ENCODE measurements around the gene CCSER2. TPM values are rescaled to one million over a fixed set of nuclear protein-coding genes. Genes with fewer than 3 reads are reported as not detected.

The CCSER2 gene
- total RNA-seq, 1 donor, result 113 TPM

- no peaks in the 10 kb centered on the region for H3K9me3 ChIP-seq (ENCODE audit: low read depth, low read length)
- peaks cover 11% of the 10 kb centered on the region for H3K27me3 ChIP-seq (ENCODE audit: insufficient read depth, low read length)
- no peak overlapping the region for H3K4me3 ChIP-seq (ENCODE audit: low read length)
Observed at GRCh38 chr10:84538036-84538435, 209.6 kb downstream of the CCSER2 start.

GRCh38 chr10:84539216-84539615 is 210.8 kb downstream of the CCSER2 start:
- Histone ChIP-seq H3K9me3 (ENCODE audit: low read depth, low read length) (no peaks in the 10 kb centered on the region), H3K27me3 (ENCODE audit: insufficient read depth, low read length) (peaks cover 11% of the 10 kb centered on the region), H3K4me1 (ENCODE audit: insufficient read depth, low read length) (no peaks in the 10 kb centered on the region), H3K4me3 (ENCODE audit: low read length) (no peak overlapping the region)

More at GRCh38 chr10:84538036-84538435, 209.6 kb downstream of the CCSER2 start:
- no peaks in the 10 kb centered on the region for H3K4me1 ChIP-seq (ENCODE audit: insufficient read depth, low read length)

DNA sequence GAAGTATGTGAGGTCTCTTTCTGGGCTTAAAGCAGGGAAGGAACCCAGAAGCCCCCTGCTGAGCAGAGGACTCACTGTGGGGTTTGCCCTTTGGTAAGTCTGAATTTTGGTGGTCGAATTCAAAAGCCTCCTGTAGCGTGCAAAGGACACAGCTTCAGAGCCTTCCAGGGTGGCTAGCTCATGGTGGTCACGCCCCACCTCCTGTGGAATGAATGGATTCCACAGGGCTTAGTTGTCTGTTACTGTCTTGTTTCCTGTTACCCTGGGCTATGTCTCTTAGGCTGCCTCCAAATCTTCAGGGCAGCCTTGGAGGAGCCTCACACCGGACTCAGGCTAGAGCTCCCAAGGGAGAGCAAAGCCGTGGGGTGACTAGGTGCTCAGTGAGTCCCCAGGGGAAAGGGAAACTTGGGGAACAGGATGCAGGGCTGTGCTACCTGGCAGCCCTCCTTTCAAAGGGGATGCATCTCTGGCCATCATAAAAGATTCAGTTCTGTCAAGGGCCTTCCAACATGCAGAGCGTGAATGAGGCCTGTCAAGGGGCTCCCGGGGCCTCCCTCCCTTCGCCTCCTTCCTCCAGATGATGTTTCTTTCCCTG is 211.7 kb downstream of the CCSER2 start:
- no peak overlapping the region for H3K4me3 ChIP-seq (ENCODE audit: low read length)

GRCh38 chr10:84540617-84541288 is 212.4 kb downstream of the CCSER2 start:
- no peak overlapping the region for H3K4me3 ChIP-seq (ENCODE audit: low read length)
- H3K4me1 ChIP-seq (ENCODE audit: insufficient read depth, low read length), result no peaks in the 10 kb centered on the region
- no peaks in the 10 kb centered on the region for H3K9me3 ChIP-seq (ENCODE audit: low read depth, low read length)
- peaks cover 11% of the 10 kb centered on the region for H3K27me3 ChIP-seq (ENCODE audit: insufficient read depth, low read length)

More for the DNA sequence above, 211.7 kb downstream of the CCSER2 start:
- Histone ChIP-seq H3K9me3 (ENCODE audit: low read depth, low read length) (no peaks in the 10 kb centered on the region), H3K27me3 (ENCODE audit: insufficient read depth, low read length) (peaks cover 11% of the 10 kb centered on the region), H3K4me1 (ENCODE audit: insufficient read depth, low read length) (no peaks in the 10 kb centered on the region)

GRCh38 chr10:84541289-84541637 is 212.9 kb downstream of the CCSER2 start:
- Histone ChIP-seq H3K4me3 (ENCODE audit: low read length) (no peak overlapping the region), H3K9me3 (ENCODE audit: low read depth, low read length) (no peaks in the 10 kb centered on the region), H3K27me3 (ENCODE audit: insufficient read depth, low read length) (peaks cover 11% of the 10 kb centered on the region), H3K4me1 (ENCODE audit: insufficient read depth, low read length) (no peaks in the 10 kb centered on the region)

DNA sequence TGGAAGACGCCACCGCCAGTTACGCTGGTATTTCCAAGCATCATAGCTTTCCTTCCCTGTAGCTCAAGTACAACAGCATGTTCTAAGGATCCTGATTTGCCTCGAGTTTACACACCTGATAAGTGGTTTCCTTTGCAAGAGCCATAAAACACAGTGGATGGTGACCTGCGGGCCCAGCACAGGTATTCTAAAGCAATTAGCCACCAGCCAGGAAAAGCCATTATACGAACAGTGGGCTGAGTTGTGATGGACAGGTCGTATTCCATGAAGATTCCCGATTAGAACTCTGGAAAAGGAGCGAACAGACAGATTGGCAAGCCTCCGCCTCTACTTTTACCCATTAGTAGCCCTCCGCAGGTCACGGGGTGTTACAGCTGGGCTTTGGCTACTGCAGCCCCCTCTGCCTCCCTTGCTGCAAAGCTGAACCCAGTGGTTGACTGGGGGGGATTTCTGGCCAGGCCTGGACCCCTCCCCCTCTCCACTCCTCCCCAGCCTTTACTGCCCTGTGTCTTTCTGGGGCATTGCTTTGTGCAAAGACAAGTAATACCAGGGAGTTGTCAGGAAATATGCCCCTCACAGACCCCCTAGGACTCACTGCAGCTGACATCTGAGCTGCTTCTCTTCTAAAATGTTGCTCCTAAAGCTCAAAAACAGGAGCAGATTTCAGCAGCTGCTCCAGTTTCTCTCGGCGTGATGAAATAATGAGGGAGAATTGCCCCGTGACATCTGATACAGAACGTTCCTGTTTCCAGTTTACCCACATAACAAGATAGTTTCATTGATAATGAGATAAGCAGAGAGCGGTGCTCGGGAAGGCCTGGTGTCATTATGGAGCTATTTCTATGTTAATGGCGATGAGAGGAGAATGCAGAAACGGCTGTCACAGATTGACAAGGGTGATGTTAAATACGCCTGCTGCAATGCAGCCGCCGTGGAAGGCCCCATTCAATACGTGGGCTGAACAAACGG is 214.4 kb downstream of the CCSER2 start:
- H3K27me3 ChIP-seq (ENCODE audit: insufficient read depth, low read length), result peaks cover 11% of the 10 kb centered on the region
- H3K4me3 ChIP-seq (ENCODE audit: low read length), result no peak overlapping the region
- no peaks in the 10 kb centered on the region for H3K9me3 ChIP-seq (ENCODE audit: low read depth, low read length)
- H3K4me1 ChIP-seq (ENCODE audit: insufficient read depth, low read length), result no peaks in the 10 kb centered on the region

- peaks cover 11% of the 10 kb centered on the region for H3K27me3 ChIP-seq (ENCODE audit: insufficient read depth, low read length)
- H3K4me3 ChIP-seq (ENCODE audit: low read length), result no peak overlapping the region
- H3K9me3 ChIP-seq (ENCODE audit: low read depth, low read length), result no peaks in the 10 kb centered on the region
- H3K4me1 ChIP-seq (ENCODE audit: insufficient read depth, low read length), result no peaks in the 10 kb centered on the region
Observed at GRCh38 chr10:84543948-84544347, 215.6 kb downstream of the CCSER2 start.

GRCh38 chr10:84545651-84546050 is 217.3 kb downstream of the CCSER2 start:
- Histone ChIP-seq H3K27me3 (ENCODE audit: insufficient read depth, low read length) (peaks cover 5% of the 10 kb centered on the region), H3K4me1 (ENCODE audit: insufficient read depth, low read length) (no peaks in the 10 kb centered on the region), H3K9me3 (ENCODE audit: low read depth, low read length) (no peaks in the 10 kb centered on the region), H3K4me3 (ENCODE audit: low read length) (no peak overlapping the region)

- Histone ChIP-seq H3K4me3 (ENCODE audit: low read length) (no peak overlapping the region), H3K4me1 (ENCODE audit: insufficient read depth, low read length) (no peaks in the 10 kb centered on the region), H3K9me3 (ENCODE audit: low read depth, low read length) (no peaks in the 10 kb centered on the region), H3K27me3 (ENCODE audit: insufficient read depth, low read length) (no peaks in the 10 kb centered on the region)
Observed at GRCh38 chr10:84546609-84547008, 218.2 kb downstream of the CCSER2 start.

DNA sequence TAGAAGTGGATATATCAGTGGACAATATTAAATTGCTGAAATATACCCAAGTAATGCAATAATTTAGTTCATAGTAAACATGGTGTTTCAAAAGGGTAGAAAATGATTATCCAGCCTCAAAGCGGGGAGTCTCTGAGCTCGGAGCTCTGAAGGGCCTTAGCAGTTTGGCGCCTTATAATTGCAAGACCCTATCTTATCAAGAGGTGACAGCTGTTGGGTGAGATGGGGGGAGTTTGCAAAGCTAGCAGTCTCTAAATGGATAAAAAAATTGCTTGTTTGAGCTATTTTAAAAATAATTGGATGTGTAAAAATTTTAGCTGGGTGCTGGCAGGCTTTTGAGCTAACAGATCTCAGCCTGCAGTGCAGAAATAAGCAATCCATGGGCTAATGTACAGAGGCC is 219.2 kb downstream of the CCSER2 start:
- no peak overlapping the region for H3K4me3 ChIP-seq (ENCODE audit: low read length)
- H3K27me3 ChIP-seq (ENCODE audit: insufficient read depth, low read length), result no peaks in the 10 kb centered on the region
- H3K4me1 ChIP-seq (ENCODE audit: insufficient read depth, low read length), result no peaks in the 10 kb centered on the region
- no peaks in the 10 kb centered on the region for H3K9me3 ChIP-seq (ENCODE audit: low read depth, low read length)

GRCh38 chr10:84548869-84549268 is 220.5 kb downstream of the CCSER2 start:
- no peaks in the 10 kb centered on the region for H3K27me3 ChIP-seq (ENCODE audit: insufficient read depth, low read length)
- H3K4me1 ChIP-seq (ENCODE audit: insufficient read depth, low read length), result no peaks in the 10 kb centered on the region
- H3K4me3 ChIP-seq (ENCODE audit: low read length), result no peak overlapping the region
- H3K9me3 ChIP-seq (ENCODE audit: low read depth, low read length), result no peaks in the 10 kb centered on the region

- H3K4me1 ChIP-seq (ENCODE audit: insufficient read depth, low read length), result no peaks in the 10 kb centered on the region
- H3K4me3 ChIP-seq (ENCODE audit: low read length), result no peak overlapping the region
- no peaks in the 10 kb centered on the region for H3K9me3 ChIP-seq (ENCODE audit: low read depth, low read length)
- no peaks in the 10 kb centered on the region for H3K27me3 ChIP-seq (ENCODE audit: insufficient read depth, low read length)
Observed at GRCh38 chr10:84549368-84550165, 221.2 kb downstream of the CCSER2 start.

DNA sequence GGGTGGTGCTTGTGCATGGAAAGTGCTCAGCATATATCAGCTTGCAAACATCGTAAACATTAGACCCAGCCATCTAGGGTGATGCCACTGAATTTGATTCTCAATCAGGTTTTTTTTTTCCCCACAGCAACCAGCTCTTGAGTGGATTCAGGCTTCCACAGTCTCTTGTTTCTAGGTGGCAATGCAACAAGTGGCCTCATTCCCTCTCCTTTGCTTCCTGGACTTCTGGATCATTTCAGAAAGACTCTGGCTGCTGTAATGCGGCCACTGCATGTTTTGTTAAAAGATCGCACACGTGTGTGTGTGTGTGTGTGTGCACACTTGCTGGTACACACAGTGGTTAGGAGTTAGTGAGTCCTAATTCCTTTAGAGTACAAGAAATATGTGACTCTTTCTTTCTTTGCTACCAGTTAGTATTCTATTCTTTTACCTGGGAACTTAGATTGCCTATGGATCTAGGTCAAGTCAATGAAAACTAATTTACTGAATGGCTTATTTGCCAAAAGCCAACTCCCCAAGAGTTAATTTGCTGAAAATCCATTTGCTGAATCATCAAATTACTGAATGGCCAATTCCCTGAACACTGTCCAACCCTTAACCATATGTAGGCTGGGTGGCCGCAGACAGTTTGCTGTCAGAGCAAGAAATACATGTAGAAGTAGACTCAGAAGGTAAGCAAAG is 222.5 kb downstream of the CCSER2 start:
- Histone ChIP-seq H3K9me3 (ENCODE audit: low read depth, low read length) (no peaks in the 10 kb centered on the region), H3K27me3 (ENCODE audit: insufficient read depth, low read length) (no peaks in the 10 kb centered on the region), H3K4me3 (ENCODE audit: low read length) (no peak overlapping the region), H3K4me1 (ENCODE audit: insufficient read depth, low read length) (no peaks in the 10 kb centered on the region)

- H3K27me3 ChIP-seq (ENCODE audit: insufficient read depth, low read length), result no peaks in the 10 kb centered on the region
- no peak overlapping the region for H3K4me3 ChIP-seq (ENCODE audit: low read length)
- no peaks in the 10 kb centered on the region for H3K4me1 ChIP-seq (ENCODE audit: insufficient read depth, low read length)
- H3K9me3 ChIP-seq (ENCODE audit: low read depth, low read length), result no peaks in the 10 kb centered on the region
Observed at GRCh38 chr10:84551437-84552120, 223.2 kb downstream of the CCSER2 start.
